H1 (cell line): ENCODE data around the gene CCK. TPM values are rescaled to one million over a fixed set of nuclear protein-coding genes. Genes with fewer than 3 reads are reported as not detected.

Experiments used
- CTCF ChIA-PET: fragments of 300-600 bp; sonication (Branson Sonifier 250); formaldehyde crosslinking; loops from one replicate; lab custom pipeline; 2021; ENCODE audit not compliant: partially characterized antibody; lab: Charles Lee
- POLR2A ChIA-PET: fragments of 300-600 bp; sonication (Branson Sonifier 250); formaldehyde crosslinking; loops from one replicate; lab custom pipeline; 2021; ENCODE audit warnings: inconsistent platforms; ENCODE audit not compliant: partially characterized antibody; lab: Charles Lee
- DNase-seq, 2 experiments: peaks; one replicate each; pipeline versions ENCODE4 v3.0.0 to v3.0.0-alpha.2; 2010 to 2022; ENCODE audit warnings: low spot score in 2 of 2, low read depth in 1 of 2, mixed read lengths in 1 of 2
- FAIRE-seq: peaks from 2 replicates; lab custom pipeline; 2011; peaks lifted over from hg19 to GRCh38; lab: Jason Lieb, UNC
- H2AFZ ChIP-seq: 2 replicates; pipeline ENCODE4 v1.8.1; 2012; ENCODE audit warnings: low read length, inconsistent platforms
- H2AK5ac ChIP-seq: 2 replicates; pipeline ENCODE4 v1.6.1; 2013; ENCODE audit warnings: low read depth, low read length
- H2BK120ac ChIP-seq: replicated peaks from 2 replicates; pipeline ENCODE3; 2013; ENCODE audit warnings: low read depth, low read length, inconsistent platforms
- H2BK12ac ChIP-seq: 2 replicates; pipeline ENCODE4 v1.6.1; 2013; ENCODE audit warnings: low read depth, low read length
- H2BK15ac ChIP-seq: 2 replicates; pipeline ENCODE4 v1.6.1; 2013; ENCODE audit warnings: low read length
- H2BK20ac ChIP-seq: 2 replicates; pipeline ENCODE4 v1.6.1; 2013; ENCODE audit warnings: low read length
- H2BK5ac ChIP-seq: 2 replicates; pipeline ENCODE4 v1.6.1; 2013; ENCODE audit warnings: low read depth, low read length
- H3K14ac ChIP-seq: 2 replicates; pipeline ENCODE4 v1.6.1; 2013; ENCODE audit warnings: inconsistent platforms; ENCODE audit not compliant: insufficient read length
- H3K18ac ChIP-seq: 2 replicates; pipeline ENCODE4 v1.6.1; 2013; ENCODE audit warnings: low read length; ENCODE audit errors: extremely low read depth
- H3K23ac ChIP-seq: 2 replicates; pipeline ENCODE4 v1.6.1; 2013; ENCODE audit warnings: inconsistent platforms; ENCODE audit not compliant: insufficient read length
- H3K23me2 ChIP-seq: 2 replicates; pipeline ENCODE4 v1.6.1; 2013; ENCODE audit warnings: low read depth, low read length
- H3K27ac ChIP-seq: 2 replicates; pipeline ENCODE4 v1.6.1; 2011; ENCODE audit warnings: low read depth, low read length, inconsistent platforms
- H3K27me3 ChIP-seq, 4 experiments: replicated peaks in 1 of 4; 1 replicate in 1 of 4; 2 replicates in 3 of 4; pipeline versions ENCODE4 v1.6.1 to v1.8.1; 2011 to 2013; ENCODE audit warnings: low read length in 3 of 4, mild to moderate bottlenecking in 3 of 4, inconsistent platforms in 2 of 4, mixed read lengths in 2 of 4, moderate library complexity in 1 of 4; ENCODE audit not compliant: control insufficient read depth in 3 of 4, insufficient read depth in 3 of 4; ENCODE audit errors: extremely low read depth in 1 of 4
- H3K36me3 ChIP-seq, 4 experiments: 2 replicates each; pipeline versions ENCODE4 v1.6.1 to v1.8.1; 2011 to 2013; ENCODE audit warnings: mild to moderate bottlenecking in 4 of 4, low read length in 3 of 4, moderate library complexity in 2 of 4, control low read depth in 1 of 4, inconsistent platforms in 1 of 4; ENCODE audit not compliant: insufficient read depth in 4 of 4, control insufficient read depth in 2 of 4
- H3K4ac ChIP-seq: replicated peaks from 2 replicates; pipeline ENCODE3; 2013; ENCODE audit warnings: low read length, low read depth, mixed read lengths, inconsistent platforms; ENCODE audit not compliant: insufficient read length
- H3K4me1 ChIP-seq, 4 experiments: replicated peaks in 1 of 4; 1 replicate in 1 of 4; 2 replicates in 3 of 4; pipeline versions ENCODE4 v1.6.1 to v1.8.1; 2011 to 2013; ENCODE audit warnings: low read length in 3 of 4, inconsistent platforms in 2 of 4, mixed read lengths in 1 of 4; ENCODE audit not compliant: insufficient read depth in 4 of 4, control insufficient read depth in 3 of 4
- H3K4me2 ChIP-seq, 2 experiments: 2 replicates each; pipeline versions ENCODE4 v1.6.1 to v1.8.1; 2011 to 2013; ENCODE audit warnings: low read depth in 2 of 2, low read length in 2 of 2, control low read depth in 1 of 2, inconsistent platforms in 1 of 2, mild to moderate bottlenecking in 1 of 2; ENCODE audit not compliant: insufficient read depth in 1 of 2
- H3K4me3 ChIP-seq, 4 experiments: fragments of 200-600, 300-600 bp in 1 of 4; sonication (generic), shearing (Covaris generic), sonication (Bioruptor Twin) in 1 of 4; 2 replicates each; pipeline versions ENCODE4 v1.5.1 to v1.8.1; 2011 to 2016; ENCODE audit warnings: low read length in 4 of 4, low read depth in 3 of 4, control low read depth in 2 of 4, inconsistent platforms in 2 of 4, mild to moderate bottlenecking in 2 of 4, mixed read lengths in 1 of 4, moderate library complexity in 1 of 4; ENCODE audit not compliant: insufficient read depth in 2 of 4; ENCODE audit errors: extremely low read depth in 1 of 4
- H3K56ac ChIP-seq: replicated peaks from 2 replicates; pipeline ENCODE3; 2013; ENCODE audit warnings: low read depth, mild to moderate bottlenecking, mixed read lengths, low read length, inconsistent platforms; ENCODE audit not compliant: insufficient read length
- H3K79me1 ChIP-seq: 2 replicates; pipeline ENCODE4 v1.6.1; 2013; ENCODE audit warnings: low read depth, low read length, control low read depth
- H3K79me2 ChIP-seq, 2 experiments: 2 replicates each; pipeline versions ENCODE4 v1.6.1 to v1.8.1; 2012 to 2013; ENCODE audit warnings: low read length in 2 of 2, mild to moderate bottlenecking in 2 of 2, inconsistent platforms in 1 of 2; ENCODE audit not compliant: insufficient read depth in 2 of 2, control insufficient read depth in 1 of 2
- H3K9ac ChIP-seq, 4 experiments: replicated peaks in 1 of 4; 1 replicate in 1 of 4; 2 replicates in 3 of 4; pipeline versions ENCODE4 v1.6.1 to v1.8.1; 2011 to 2013; ENCODE audit warnings: low read depth in 3 of 4, low read length in 3 of 4, control low read depth in 2 of 4, mild to moderate bottlenecking in 2 of 4, moderate library complexity in 2 of 4, inconsistent platforms in 1 of 4; ENCODE audit errors: extremely low read depth in 1 of 4
- H3K9me3 ChIP-seq, 2 experiments: 2 replicates each; pipeline versions ENCODE4 v1.6.1 to v1.8.1; 2012 to 2013; ENCODE audit warnings: mild to moderate bottlenecking in 2 of 2, moderate library complexity in 2 of 2, control low read depth in 1 of 2, inconsistent platforms in 1 of 2, low read depth in 1 of 2, low read length in 1 of 2, mixed read lengths in 1 of 2; ENCODE audit not compliant: insufficient read depth in 2 of 2
- H4K20me1 ChIP-seq, 2 experiments: replicated peaks in 1 of 2; 2 replicates each; pipeline versions ENCODE3 to v1.8.1; 2011 to 2013; ENCODE audit warnings: inconsistent platforms in 2 of 2, low read length in 2 of 2, mild to moderate bottlenecking in 1 of 2; ENCODE audit not compliant: insufficient read depth in 2 of 2, control insufficient read depth in 1 of 2
- H4K5ac ChIP-seq: 2 replicates; pipeline ENCODE4 v1.6.1; 2013; ENCODE audit warnings: low read length, low read depth, mixed read lengths, inconsistent platforms; ENCODE audit not compliant: insufficient read length
- H4K8ac ChIP-seq: 2 replicates; pipeline ENCODE4 v1.8.0; 2013; ENCODE audit warnings: mild to moderate bottlenecking, moderate library complexity, low read length, inconsistent platforms; ENCODE audit not compliant: insufficient read depth; ENCODE audit errors: extremely low read depth
- H4K91ac ChIP-seq: replicated peaks from 2 replicates; pipeline ENCODE3; 2013; ENCODE audit warnings: low read length, mixed read lengths, inconsistent platforms; ENCODE audit not compliant: insufficient read length
- ASH2L ChIP-seq: fragments of 200-600, 300-600 bp; sonication (generic); IDR thresholded peaks from one replicate; pipeline ENCODE4 v1.7.1; 2017; ENCODE audit warnings: low read length
- ATF2 ChIP-seq: IDR thresholded peaks from 2 replicates; pipeline ENCODE4 v1.6.1; 2012; ENCODE audit warnings: low read length, inconsistent platforms
- CEBPB ChIP-seq: IDR thresholded peaks from 2 replicates; pipeline ENCODE4 v1.6.1; 2012; ENCODE audit warnings: low read depth, low read length
- FOSL1 ChIP-seq: IDR thresholded peaks from 2 replicates; pipeline ENCODE4 v1.6.1; 2011; ENCODE audit warnings: mild to moderate bottlenecking, low read depth, low read length, moderate library complexity; ENCODE audit not compliant: insufficient read depth
- RXRA ChIP-seq: IDR thresholded peaks from 2 replicates; pipeline ENCODE4 v1.6.1; 2011; ENCODE audit warnings: low read depth, mild to moderate bottlenecking, low read length, moderate library complexity; ENCODE audit not compliant: insufficient read depth
- SRF ChIP-seq: IDR thresholded peaks from 2 replicates; pipeline ENCODE4 v1.6.1; 2011; ENCODE audit warnings: mild to moderate bottlenecking, low read depth, low read length, moderate library complexity
- WGBS, 2 experiments: shearing (Covaris generic) in 1 of 2; methylation state at CpG; one replicate each; pipeline versions ENCODE4 v1.1.6 to v1.1.7; 2013 to 2015; ENCODE audit warnings: low lambda C conversion rate in 2 of 2, mixed read lengths in 2 of 2, inconsistent platforms in 1 of 2, low coverage in 1 of 2, missing lambda C conversion rate in 1 of 2; ENCODE audit not compliant: insufficient replicate concordance in 2 of 2, insufficient coverage in 1 of 2, insufficient read length in 1 of 2; ENCODE audit errors: extremely low coverage in 1 of 2, missing lambda C conversion rate in 1 of 2; 5-methylcytosine and 5-hydroxymethylcytosine counted together
- polyA plus RNA-seq, 7 experiments: library from polyadenylated mRNA; depleted of rRNA in 3 of 7; stranded (reverse) in 5 of 7; unstranded in 2 of 7; fragments of >200 nt in 5 of 7; fragments of 200-250 nt in 2 of 7; gene quantifications; 1 replicate in 5 of 7; 2 replicates in 1 of 7; 4 replicates in 1 of 7; pipeline versions ENCODE4 v1.2.1 to v1.2.3, GENCODE V29; 2011 to 2013; ENCODE audit warnings: missing spikeins in 2 of 7, mixed read lengths in 2 of 7
- total RNA-seq: library from RNA; stranded (reverse); fragmentation: NEBNext Ultra II Directional; extraction: Animal tissue kit (Norgen Biotek cat#: 25700); gene quantifications from 2 replicates; pipeline ENCODE4 v1.2.1, GENCODE V29; 2021

The CCK gene
- total and polyA plus RNA-seq, 2 of the 8 experiments (the other 6 are each of a cell fraction or from before 2014, with no cell fraction given) = 0.99 to 2.8 TPM

- CTCF ChIA-PET = no interaction called here
- Histone ChIP-seq H3K56ac (no peak overlapping the region), H3K4ac (no peak overlapping the region), H3K79me2 (no peaks in the 10 kb centered on the region), H3K27ac (no peak overlapping the region), H3K23me2 (no peaks in the 10 kb centered on the region), H3K9ac (no peak overlapping the region)
- TF ChIP-seq SRF = no peak
- no peak for TF ChIP-seq RXRA
- no peak for TF ChIP-seq CEBPB
- TF ChIP-seq ATF2 = no peak
- TF ChIP-seq ASH2L = no peak
- TF ChIP-seq FOSL1 = no peak
- TF ChIP-seq, all 59 proteins: peak for 0
- Histone ChIP-seq H2AK5ac (no peak overlapping the region), H4K20me1 (peaks cover 0 to 4% of the 10 kb centered on the region in 2 experiments), H3K4me2 (no peak overlapping the region), H2AFZ (no peak overlapping the region), H3K4me1 (peaks cover 0 to 5% (median 2%) of the 10 kb centered on the region in 4 experiments; a peak in 2 of 7 replicates), H3K14ac (no peak overlapping the region), H4K8ac (no peak overlapping the region), H3K27me3 (no peaks in the 10 kb centered on the region), H4K91ac (no peak overlapping the region), H2BK15ac (no peak overlapping the region), H4K5ac (no peak overlapping the region), H2BK120ac (no peak overlapping the region), H2BK12ac (no peak overlapping the region), H3K4me3 (no peak overlapping the region), H3K18ac (no peak overlapping the region), H3K9me3 (no peaks in the 10 kb centered on the region), H3K23ac (no peak overlapping the region), H2BK20ac (no peak overlapping the region), H2BK5ac (no peak overlapping the region), H3K79me1 (no peaks in the 10 kb centered on the region; the same call in 1 of the 2 replicates), H3K36me3 (peaks cover 0 to 5% (median 2%) of the 10 kb centered on the region in 4 experiments; a peak in 3 of 8 replicates)
- DNase-seq (peak in 1 of 2 experiments; percentile 2), FAIRE-seq (no peak)
- WGBS, 2 experiments = 78% methylated on average over 5 of the region's 5 CpGs; no CpG with 5 or more reads in 1 of the 2 experiments
- POLR2A ChIA-PET = no interaction called here
Observed at GRCh38 chr3:42216931-42217333, 49.1 kb downstream of the CCK start.
